Activated CD4-positive, alpha-beta T cell treated with anti-CD3 and anti-CD28 coated beads, Interleukin-2, amount 50 U/mL, for 4 hours (primary cell): ENCODE results near the gene MRPL40.
"Not testable (repeated sequence)": the region's sequence is repeated elsewhere in the genome, so short reads cannot be mapped to it uniquely, and the experiment has no call there.

Experiments used
- DNase-seq, 2 experiments: peaks; one replicate each; pipeline ENCODE4 v3.0.0-alpha.2; 2020

Gene MRPL40

GRCh38 chr22:19407649-19408606, 24.4 kb upstream of the MRPL40 start:
- DNase-seq: no peak

DNA sequence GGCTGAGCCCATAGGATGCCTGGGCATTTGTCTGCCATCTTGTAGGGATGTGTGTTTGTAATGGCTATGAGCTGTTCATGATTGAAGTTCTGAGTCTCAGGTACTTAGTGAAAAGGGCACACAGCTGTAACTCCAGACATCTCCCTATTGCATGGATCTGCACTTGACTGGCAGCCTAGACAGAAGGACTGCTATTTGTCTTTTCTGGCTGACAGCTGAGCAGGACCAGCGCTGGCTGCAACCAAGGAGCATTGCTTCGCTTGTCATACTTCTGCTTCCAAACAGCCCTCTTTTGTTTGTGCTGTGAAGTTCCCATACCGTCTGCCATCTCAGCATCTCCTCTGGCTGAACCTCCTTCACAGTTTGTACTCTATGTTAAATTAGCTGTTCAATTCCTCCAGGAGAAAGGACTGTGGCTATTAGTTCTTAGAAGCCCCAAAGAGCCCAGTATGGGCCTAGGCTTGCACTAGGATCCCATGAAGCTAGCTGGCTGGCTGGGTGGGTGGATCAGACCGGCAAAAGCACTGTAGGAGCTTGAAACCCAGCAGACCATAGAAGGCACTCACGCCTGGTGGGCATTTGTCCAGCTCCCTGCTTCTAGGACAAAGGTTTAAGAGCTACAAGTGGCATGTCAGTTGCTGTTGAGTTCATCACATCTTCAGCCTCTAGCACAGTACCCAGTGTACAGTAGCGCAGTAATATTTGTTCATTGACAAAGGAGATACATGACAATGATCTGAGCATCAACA, 21.2 kb upstream of the MRPL40 start:
- no peak for DNase-seq

- DNase-seq: no peak
Observed at GRCh38 chr22:19411690-19412045, 20.7 kb upstream of the MRPL40 start.

GRCh38 chr22:19412478-19412877, 19.9 kb upstream of the MRPL40 start:
- DNase-seq: no peak

DNA sequence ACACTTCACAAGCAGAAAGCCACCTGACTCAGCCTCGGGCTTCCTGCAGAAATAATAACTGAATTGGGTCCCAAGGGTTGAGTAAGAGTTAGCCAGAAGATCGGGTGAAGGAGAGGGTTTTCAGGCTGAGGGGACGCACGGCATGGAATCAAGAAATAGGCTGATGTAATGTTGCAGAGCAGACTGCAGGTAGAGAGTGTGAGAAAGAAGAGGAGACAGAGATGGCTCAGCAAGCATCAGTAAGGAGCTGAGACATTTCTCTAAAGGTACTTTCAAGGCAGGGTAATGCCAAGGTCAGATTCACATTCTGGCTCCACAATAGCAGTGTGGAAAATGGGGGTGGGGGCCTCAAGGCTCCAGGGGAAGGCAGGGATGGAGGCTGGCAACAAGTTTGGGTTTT, 19.4 kb upstream of the MRPL40 start:
- DNase-seq: no peak

DNA sequence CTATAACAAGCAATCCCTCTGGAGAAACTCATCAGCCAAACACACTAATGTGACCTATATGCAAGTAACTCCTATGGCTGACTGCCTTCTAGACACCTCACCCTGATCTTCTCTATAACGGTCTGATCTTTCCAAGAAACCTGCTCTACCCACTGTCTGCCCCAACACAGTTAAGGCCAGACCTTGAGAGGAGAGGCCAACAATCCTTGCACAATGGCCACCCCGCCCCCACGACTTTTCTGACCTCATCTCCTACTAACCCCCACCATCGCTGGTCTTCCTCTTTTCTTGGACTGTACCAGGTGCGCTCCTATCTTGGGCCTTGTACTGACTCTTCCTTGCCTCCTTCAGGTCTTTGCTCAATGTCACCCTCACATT, 13.3 kb upstream of the MRPL40 start:
- DNase-seq: no peak

GRCh38 chr22:19419464-19420178, 12.7 kb upstream of the MRPL40 start:
- peak in 1 of 2 experiments; percentile 11 for DNase-seq

- no peak for DNase-seq
Observed at GRCh38 chr22:19420321-19420720, 12.0 kb upstream of the MRPL40 start.

- DNase-seq: no peak
Observed at GRCh38 chr22:19422440-19423301, 9.7 kb upstream of the MRPL40 start.

DNA sequence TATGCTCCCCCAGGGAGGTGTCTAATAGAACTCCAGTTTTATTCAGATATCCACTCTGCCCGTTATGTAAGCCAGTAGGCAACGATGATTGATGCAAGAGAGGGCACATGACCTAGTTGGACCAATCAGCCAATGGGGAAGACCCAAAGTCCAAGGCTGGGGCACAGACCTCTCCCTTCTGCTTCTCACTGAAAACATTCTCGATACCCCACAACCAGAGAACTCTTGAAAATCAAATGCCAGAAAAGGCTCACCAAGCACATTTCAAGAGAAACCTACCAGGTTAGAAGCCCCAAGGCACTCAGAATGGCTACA, 8.2 kb upstream of the MRPL40 start:
- no peak for DNase-seq

DNA sequence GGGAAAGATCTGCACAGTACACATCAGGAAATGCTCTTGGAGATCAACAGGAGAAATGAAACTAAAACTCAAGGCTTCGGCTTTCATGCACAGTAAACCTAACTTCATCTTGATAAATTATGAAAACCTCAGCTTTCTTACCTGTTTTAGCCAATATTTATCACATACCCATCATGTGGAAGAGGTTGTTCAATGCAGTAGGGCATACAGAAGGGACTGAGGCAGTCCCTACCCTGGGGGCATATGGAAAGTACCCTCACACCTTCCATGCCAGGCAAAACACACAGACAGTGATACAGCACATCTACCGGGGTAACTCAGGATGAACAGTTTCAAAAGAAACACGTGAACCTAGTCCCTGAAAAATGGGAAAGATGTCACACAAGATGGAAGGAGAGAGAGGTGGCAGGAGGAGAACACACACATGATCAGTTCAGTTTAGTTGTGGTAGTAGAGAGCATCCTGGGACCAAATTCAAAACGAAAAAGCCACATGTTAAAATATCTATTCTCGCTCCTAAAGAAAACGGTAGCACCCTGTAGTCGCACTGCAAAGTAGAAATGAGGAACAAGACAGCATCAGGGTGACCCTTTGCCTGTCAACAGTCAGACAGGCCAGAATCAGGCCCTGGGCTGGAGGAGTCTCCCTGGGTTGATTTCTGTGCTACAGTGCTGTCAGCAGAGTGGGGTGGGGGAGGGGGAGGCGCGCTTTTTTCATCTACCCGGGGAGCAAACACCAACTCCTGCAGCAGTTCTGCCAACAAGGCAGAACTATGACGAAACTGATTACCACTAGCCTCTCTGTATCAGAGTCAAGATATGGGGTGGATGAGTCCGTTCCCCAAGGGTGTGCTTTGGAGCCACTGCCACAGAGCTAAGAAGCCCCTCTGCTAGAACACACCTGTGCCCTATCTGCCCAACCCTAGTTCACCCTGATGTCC, 2.1 kb upstream of the MRPL40 start:
- DNase-seq: peak in 1 of 2 experiments; percentile 18

GRCh38 chr22:19430890-19431541, 1.3 kb upstream of the MRPL40 start:
- no peak for DNase-seq

GRCh38 chr22:19431649-19432132, 654 bp upstream of the MRPL40 start, which contains the start of gene HIRA:
Gene HIRA (minus strand): TSS chr22:19431733. CDS start chr22:19431476, 257 bp downstream.
- DNase-seq: peak; percentile 77 to 79

GRCh38 chr22:19434401-19434800, 2.1 kb downstream of the MRPL40 start:
- DNase-seq: no peak

DNA sequence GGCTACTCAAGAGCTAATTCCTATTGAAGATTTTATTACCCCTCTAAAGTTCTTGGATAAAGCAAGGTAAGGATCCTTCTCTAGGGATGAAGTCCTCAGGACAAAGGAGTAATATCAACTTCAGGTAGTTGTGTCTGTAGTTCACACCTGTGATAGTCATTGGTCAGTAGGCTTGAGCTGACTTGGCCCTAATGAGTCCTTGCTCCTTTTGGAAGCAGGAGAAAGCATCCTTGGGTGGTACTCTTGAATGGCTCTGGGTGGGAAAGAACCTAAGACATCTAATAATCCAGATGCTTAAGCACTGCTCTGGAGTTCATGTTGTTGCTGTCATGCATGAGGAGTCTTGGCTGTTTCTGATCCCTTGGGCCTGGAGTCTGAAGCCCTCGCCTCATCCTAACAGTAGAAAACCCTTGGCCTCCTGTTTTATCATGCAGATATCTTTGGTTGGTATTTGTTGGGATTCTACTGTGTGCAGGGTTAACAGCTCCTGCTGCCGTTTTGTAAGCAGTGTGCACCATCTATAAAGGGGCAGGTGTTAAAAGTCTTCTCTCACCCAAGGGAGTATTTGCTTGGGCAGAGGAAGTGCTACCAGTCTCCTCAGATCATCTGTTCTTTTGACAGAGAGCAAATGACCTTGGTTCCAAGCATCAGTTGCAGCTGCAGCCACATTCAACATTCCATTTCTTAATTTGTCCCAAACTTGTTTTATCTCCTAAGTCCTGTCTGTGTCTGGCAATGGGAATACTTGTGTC, 2.7 kb downstream of the MRPL40 start:
- DNase-seq: no peak

DNA sequence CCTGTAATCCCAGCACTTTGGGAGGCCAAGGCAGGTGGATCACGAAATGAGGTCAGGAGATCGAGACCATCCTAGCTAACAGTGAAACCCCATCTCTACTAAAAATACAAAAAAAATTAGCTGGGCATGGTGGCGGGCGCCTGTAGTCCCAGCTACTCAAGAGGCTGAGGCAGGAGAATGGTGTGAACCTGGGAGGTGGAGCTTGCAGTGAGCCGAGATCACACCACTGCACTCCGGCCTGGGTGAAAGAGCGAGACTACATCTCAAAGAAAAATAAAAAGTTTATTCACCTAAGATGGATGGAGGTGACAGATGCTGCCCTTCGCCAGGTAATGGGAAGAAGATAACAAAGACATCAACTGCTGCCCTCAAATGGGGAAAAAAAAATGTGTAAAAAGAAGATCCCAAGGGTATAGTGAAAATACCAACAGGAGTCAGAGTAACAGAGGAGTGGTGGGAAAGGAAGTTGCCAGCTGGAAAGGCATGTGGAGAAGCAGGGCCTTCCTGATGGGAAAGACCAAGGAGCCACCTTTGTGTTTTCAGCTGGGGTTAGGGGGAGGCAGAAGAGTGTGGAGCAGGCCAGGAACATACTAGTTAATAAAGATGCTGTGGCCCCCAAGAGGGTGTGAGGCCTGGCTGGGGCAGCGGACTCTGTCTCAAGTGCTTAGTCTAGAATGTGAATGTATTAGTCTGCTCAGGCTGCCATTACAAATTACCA, 4.3 kb downstream of the MRPL40 start:
- not testable (repeated sequence) for DNase-seq

DNA sequence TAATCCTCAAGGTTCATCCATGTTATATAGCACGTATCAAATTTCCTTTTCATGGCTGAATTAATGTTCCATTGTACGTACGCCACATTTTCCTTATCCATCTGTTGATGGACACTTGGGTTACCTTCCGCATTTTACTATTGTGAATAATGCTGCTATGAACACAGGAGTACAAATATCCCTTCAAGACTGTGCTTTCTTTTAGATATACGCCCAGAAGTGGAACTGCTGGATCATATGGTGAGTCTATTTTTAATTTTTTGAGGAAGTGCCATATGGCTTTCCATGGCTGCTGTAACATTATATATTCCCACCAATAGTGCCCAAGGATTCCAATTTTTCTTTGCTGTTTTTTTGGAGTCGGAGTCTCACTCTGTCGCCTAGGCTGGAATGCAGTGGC, 6.0 kb downstream of the MRPL40 start:
- no peak for DNase-seq

GRCh38 chr22:19440411-19441195, 8.3 kb downstream of the MRPL40 start:
- no peak for DNase-seq
